Pulmonary artery endothelial cell (primary cell): ENCODE measurements around the gene ST8SIA4. TPM values are rescaled to one million over a fixed set of nuclear protein-coding genes. Genes with fewer than 3 reads are reported as not detected.
"Not testable (repeated sequence)": the region's sequence is repeated elsewhere in the genome, so short reads cannot be mapped to it uniquely, and the experiment has no call there.

Experiments used
- DNase-seq: peaks from one replicate; pipeline ENCODE4 v3.0.0-alpha.2; 2011; ENCODE audit warnings: low read depth, low spot score
- total RNA-seq: library from RNA; depleted of rRNA; stranded (reverse); fragments of >200 nt; gene quantifications from 2 replicates; pipeline ENCODE4 v1.2.3, GENCODE V29; 2014

ST8SIA4 gene
- total RNA-seq, 1 donor from 2014 or later, result 3.2 TPM

DNA sequence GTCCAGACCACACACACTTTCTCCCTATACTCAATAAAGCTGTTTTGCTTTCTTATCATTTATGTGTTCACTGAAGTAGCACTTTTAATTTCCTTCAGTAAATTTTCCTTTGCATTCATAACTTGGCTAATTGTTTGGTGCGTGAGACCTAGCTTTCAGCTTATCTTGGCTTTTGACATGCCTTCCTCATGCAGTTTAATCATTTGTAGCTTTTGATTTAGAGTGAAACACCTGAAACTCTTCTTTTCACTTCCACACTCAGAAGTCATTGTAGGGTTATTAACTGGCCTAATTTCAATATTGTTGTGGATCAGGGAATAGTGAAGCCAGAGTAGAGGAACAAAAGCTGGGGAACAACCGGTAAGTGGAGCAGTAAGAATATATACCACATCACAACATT, 114.7 kb downstream of the ST8SIA4 start:
- no peak for DNase-seq

DNA sequence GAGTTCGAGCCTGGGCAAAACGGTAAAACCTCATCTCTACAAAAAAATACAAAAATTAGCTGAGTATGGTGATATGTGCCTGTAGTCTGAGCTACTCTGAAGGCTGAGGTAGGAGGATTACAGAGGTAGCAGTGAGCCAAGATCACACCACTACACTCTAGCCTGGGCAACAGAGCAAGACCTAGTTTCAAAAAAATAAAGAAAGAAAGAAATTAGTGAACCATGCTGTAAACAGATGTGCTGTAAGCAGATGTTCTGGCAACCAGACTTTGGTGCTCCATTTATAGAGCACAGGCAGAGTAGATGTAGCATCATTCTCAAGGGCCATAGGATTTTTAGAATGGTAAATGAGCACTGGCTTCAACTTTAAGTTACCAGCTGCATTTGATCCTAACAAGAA, 115.4 kb downstream of the ST8SIA4 start:
- no peak for DNase-seq

DNA sequence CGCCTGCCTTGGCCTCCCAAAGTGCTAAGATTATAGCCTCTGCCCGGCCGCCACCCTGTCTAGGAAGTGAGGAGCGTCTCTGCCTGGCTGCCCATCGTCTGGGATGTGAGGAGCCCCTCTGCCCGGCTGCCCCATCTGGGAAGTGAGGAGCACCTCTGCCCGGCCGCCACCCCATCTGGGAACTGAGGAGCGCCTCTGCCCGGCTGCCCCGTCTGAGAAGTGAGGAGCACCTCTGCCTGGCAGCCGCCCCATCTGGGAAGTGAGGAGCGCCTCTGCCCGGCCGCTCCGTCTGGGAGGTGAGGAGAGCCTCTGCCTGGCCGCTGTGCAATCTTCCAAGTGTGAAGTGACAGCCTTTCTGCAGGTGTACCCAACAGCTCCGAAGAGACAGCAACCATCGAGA, 117.5 kb downstream of the ST8SIA4 start:
- DNase-seq, result not testable (repeated sequence)

DNA sequence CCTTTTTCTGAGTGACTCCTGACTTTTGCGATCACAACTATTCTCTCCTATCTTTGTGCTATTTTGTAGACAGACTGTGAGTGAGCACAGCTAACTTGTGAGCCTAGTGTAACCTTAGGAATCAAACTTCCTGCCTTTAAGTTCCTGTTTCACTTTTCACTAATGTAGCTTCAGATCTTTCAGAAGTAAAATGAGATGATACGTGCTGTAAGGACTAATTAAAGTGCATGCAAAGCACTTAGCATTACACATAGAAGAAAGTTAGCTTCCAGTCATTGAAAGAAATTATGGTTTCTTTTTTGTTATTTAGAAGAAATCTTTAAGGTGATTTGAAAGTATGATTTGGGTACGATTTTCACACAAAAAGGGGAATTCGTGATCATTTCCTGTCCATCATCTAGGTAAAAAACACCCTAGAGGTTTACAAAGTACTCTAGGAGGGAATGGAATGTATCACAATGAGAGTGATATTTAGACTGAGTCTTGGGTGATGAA, 122.7 kb downstream of the ST8SIA4 start:
- DNase-seq, result no peak

DNA sequence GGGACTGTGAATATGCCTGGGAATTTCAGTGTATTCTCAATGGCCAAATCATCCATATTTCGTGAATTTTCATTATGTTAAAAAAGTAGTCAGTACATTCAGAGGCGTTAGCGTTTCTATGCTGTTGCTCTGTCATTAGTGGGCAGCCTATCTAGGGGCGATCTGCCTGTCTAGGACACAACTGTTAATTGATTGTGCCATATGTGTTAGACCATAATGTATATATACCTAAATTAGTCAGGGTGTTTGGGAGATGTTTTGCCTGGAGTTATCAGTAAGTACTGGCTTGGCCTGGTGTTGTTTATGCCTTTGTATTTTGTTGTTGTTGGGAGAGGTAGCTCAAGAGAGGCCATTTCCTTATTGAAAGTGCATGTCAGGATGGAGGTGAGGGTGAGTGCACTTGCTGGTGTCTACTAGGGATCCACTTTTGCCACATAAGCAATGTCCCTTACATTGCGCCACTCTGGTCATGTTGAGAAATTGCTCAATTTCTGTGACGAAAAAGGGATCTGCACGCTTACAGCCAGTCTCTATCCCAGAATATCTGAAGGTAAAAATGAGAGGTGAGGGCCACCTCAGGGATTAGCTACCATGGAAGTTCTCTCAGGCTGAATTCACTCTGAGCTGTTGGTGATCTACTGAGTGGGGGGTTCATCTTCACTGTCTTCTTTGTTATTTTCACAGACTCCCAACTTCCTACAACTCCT, 123.3 kb downstream of the ST8SIA4 start:
- DNase-seq, result no peak

DNA sequence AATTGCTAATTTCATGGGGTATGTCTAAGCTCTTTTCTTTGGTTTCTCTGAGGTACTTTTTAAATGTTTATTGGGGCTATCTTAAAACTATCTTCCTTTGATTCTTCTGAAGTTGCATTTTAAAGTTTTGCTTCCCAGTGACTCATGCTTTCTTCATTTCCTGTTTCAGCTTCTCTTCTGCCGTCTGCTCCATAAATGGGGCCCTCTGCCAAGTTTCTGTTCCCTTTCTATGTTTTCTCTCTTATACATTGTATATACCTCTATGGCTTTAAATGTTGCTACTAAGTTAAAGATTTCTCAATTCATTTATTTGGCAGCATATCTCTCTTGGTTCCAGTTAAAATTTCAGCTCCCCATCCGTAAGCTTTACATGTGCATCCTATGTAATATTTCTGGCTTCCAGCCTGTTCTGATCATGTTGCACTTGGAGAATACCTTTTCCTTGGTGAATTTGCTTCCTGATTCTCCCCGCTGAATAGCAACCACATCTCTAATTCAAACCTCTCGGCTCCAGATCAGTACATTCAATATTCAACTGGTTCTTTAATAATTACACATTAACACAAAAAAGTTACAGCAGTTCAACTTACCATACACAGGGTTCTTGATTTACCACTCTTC, 125.3 kb downstream of the ST8SIA4 start:
- DNase-seq, result peak; percentile 63

DNA sequence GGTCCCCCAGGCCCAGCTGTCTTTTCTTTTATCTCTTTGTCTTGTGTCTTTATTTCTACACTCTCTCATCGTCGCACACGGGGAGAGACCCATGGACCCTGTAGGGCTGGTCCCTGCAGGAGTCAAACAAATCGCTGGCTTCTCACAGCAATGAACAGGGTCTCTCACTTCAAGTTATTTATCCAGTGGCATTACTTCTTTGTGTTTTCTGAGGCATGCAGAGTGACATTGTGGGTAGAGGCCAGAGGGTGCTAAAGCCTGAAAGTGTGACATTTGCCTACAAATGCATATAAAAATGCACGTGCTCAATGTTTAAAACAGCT, 127.6 kb downstream of the ST8SIA4 start:
- DNase-seq, result no peak

DNA sequence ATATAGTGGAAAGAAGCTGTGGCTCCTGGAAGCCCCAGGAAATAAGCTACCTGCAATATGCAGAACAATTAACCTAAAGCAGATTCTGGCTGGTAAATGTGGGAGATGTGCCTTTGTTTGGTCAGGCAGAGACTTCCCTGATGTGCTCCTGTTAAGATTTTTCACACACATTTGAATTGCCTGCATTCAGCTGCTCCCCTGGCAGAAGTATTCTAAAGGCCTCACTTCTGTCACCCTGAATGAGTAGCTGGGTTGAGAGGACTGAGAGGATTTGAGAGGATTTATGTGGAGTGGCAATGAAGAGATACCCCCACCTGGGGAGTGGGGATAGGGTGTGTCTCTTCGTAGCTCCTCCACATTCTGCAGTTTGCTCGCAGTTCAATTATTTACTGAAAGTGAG, 130.5 kb downstream of the ST8SIA4 start:
- DNase-seq, result no peak

DNA sequence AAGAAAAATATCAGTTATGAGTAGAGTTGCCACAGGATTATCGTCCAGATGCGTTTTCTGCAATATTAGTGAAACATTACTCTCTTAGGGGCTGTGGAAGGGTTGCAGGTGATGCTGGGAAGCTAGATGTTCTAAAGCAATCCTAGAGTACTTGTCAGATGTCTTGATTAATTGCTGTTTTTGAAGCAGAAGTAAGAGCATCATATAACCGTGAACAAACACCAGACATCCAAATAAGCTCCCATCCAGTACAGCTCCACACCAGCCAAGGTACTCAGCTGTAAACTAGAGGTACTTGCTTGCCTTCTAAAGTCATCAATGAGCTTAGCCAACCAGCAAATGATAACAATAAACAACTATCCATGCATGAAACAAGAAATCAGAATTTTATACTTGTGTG, 131.1 kb downstream of the ST8SIA4 start:
- DNase-seq, result no peak

DNA sequence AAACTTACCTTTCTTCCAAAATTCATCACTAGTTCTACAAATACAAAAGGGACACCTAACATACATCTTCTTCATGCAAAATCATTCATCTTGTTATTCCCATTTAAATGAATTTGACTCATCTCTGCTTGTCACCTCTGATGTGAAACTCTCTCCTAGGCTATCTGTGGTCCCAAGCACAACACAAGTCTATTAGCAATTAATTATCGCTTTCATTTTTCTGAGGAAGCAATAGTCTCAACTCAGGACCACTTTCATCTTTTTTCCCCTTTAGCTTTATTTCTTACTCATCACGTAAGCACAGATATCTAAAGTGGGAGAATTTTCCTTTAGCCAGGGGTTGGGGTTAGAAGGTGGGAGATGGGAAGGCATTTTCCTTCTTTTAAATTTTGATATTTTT, 131.9 kb downstream of the ST8SIA4 start:
- DNase-seq, result no peak

DNA sequence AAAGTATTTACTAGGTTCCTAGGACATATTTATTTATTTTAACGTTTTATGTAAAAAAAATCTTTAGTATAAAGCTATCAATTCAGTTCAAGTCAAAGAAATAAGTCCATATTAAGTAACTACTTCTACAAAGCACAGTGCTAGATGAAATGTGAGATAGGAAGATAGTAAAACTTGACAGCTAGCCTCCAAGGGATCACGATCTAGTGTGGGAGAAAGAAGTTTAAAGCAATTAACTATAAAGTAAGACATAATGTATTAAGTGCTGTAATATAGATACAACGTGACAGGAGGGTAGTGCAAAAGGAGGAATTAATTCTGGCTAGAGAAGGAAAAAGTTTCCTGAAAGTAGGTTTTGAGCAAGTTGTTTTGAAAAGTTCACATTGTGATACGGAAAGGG, 134.9 kb downstream of the ST8SIA4 start:
- DNase-seq, result no peak

DNA sequence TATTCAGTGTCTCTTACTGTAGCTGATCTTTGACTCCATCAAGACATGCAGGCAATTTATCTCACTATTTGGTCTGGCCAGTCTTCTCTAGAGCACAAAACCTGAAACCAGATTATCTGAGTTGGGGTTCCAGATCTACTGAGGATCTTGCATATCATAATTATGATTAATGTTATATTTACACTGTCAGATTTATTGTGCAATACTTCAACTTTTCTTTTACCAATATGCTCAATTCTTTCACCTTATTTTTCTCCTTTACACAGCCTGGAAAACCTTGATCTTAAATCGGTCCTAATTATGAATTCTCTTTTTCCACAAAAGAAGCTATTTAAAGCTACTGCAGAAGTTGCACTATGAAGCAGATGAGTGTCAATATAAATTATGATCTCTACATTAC, 140.1 kb downstream of the ST8SIA4 start:
- no peak for DNase-seq

DNA sequence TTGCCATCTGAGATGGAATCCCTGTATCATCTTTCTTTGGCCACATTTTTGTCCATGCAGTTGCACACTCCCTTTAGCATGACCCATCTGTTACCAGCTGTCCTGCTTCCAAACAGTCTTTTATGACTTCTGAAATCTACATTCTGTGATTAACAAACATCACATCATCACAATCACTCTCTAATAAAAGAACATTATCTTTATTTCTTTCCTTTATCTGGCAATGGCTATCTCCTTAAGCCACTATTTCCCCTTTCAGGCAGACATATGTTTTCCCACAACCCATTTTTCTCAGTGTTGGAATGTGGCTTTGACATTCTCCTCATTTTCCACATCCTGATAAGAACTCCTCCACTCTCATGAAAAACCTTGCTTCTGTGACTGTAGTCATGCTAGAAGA, 141.0 kb downstream of the ST8SIA4 start:
- DNase-seq, result no peak

DNA sequence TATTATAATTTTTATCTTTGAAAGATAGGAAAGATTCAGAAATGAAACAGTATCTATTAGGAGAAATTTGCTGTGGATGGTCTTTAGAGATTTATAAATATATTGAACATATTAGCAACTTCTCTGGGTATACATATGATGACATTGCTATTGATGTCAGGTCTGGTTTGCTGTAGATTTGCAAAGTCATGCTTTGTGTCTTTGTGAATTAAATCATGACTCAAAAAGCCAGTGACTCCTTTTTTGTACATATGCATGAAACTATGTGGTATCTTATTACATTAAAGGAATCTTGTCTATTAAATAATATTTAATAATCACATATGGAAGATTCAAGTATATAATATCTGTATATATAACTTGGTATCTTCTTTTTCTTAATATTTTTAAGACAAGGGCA, 141.9 kb downstream of the ST8SIA4 start:
- no peak for DNase-seq

DNA sequence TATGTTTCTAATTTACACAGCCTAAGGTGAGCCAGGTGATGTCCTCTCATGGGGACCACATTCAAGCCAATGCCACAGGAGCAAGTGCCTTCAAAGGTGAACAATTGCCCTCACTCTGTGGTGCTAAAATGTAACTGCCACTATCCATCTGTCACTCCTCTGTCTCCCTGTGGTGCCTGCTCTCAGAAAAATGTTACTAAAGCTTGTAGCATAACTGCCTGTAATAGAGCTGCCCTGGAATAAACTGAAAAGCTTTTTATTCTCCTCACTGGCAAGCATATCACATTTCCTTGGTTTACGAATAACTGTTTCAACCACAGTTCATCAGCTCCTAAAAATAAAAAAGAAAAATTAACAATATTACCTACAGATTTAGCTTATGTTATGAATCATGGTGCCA, 142.4 kb downstream of the ST8SIA4 start:
- DNase-seq, result no peak

DNA sequence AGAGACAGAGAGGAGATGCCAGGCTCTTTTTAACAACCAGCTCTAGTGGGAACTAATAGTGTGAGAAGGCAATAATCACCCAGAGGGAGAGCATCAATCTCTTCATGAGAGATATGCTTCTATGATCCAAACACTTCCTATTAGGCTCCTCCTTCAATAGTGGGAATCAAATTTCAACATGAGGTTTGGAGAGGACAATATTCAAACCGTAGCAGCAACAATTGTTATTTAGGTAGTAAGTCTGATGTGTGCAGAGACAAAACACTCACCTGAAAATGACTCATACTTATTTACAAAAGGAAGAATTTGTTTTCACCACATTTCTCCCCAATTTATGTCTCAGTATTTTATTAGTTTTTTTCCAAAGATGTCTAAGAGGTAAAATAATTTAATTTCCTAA, 144.3 kb downstream of the ST8SIA4 start:
- no peak for DNase-seq

DNA sequence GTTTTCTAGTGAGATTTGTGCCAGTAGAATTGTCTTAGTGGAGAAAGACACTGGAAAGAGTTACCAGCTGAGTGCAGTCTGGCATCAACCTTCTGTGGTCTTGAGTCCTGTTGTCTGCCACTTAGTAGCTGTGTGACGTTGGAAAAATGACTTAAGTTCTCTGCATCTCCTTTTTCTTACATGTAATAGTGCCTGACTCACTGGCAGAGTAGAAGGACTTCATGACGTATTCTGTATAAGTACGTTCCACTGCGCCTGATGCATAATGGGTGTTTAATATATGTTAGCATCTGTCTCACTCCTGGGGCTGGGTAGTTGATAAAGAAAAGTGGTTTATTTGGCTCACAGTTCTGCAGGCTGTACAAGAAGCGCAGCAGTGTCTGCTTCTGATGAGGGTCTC, 144.8 kb downstream of the ST8SIA4 start:
- DNase-seq, result no peak

DNA sequence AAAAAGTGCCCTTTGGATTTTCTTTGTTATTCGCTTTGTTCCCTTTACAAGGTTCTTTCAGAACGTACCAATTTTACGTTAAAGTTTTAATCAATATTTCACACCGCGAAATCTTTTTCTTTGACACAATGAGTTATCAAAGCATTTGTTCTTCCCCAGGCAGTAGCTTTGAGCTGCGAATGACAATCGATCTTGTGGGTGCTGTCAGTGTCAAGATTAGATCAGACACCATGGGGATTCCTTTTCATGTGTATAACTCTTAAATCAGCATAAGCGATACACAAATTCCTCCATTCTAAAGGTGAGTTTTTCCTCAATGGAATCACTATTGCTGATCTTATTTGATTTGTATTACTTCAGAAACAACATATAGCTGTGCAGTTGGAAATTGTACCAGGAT, 145.5 kb downstream of the ST8SIA4 start:
- no peak for DNase-seq
